Parathyroid adenoma (tissue), 2 donors: ENCODE measurements around the gene MAJIN.

Experiments used
- H2AFZ ChIP-seq: fragments of 300-600 bp; sonication (generic); one replicate; pipeline ENCODE4 v1.7.0; 2017; ENCODE audit warnings: antibody characterized with exemption, mild to moderate bottlenecking
- H3K27ac ChIP-seq: fragments of 300-600 bp; sonication (generic); one replicate; pipeline ENCODE4 v1.7.0; 2017
- H3K27me3 ChIP-seq: fragments of 300-600 bp; sonication (generic); one replicate; pipeline ENCODE4 v1.7.0; 2017; ENCODE audit warnings: low read length; ENCODE audit not compliant: control insufficient read depth, insufficient read depth
- H3K36me3 ChIP-seq: fragments of 300-600 bp; sonication (generic); one replicate; pipeline ENCODE4 v1.7.0; 2017; ENCODE audit warnings: low read length; ENCODE audit not compliant: control insufficient read depth, insufficient read depth
- H3K4me1 ChIP-seq: fragments of 300-600 bp; sonication (generic); one replicate; pipeline ENCODE4 v1.7.0; 2017; ENCODE audit warnings: control low read depth
- H3K4me2 ChIP-seq: fragments of 300-600 bp; sonication (generic); one replicate; pipeline ENCODE4 v1.7.0; 2017; ENCODE audit warnings: low read length
- H3K4me3 ChIP-seq: fragments of 300-600 bp; sonication (generic); one replicate; pipeline ENCODE4 v1.7.0; 2017; ENCODE audit warnings: low read depth, low read length
- H3K79me2 ChIP-seq: fragments of 300-600 bp; sonication (generic); one replicate; pipeline ENCODE4 v1.7.0; 2017; ENCODE audit warnings: control low read depth
- H3K9ac ChIP-seq: fragments of 300-600 bp; sonication (generic); one replicate; pipeline ENCODE4 v1.7.0; 2017; ENCODE audit warnings: mild to moderate bottlenecking
- H3K9me3 ChIP-seq: fragments of 300-600 bp; sonication (generic); one replicate; pipeline ENCODE4 v1.7.0; 2017; ENCODE audit warnings: low read length; ENCODE audit not compliant: control insufficient read depth
- TF ChIP-seq, protein P1 (sequence below): fragments of 300-600 bp; sonication (generic); IDR thresholded peaks from one replicate; pipeline ENCODE4 v1.7.0; 2017; ENCODE audit warnings: antibody characterized with exemption, mild to moderate bottlenecking
- donor health status: primary hyperparathyroidism.

Gene MAJIN

GRCh38 chr11:64931290-64931689 is 40.6 kb downstream of the MAJIN start:
- Histone ChIP-seq H3K36me3 (no peaks in the 10 kb centered on the region), H3K9me3 (no peaks in the 10 kb centered on the region), H3K9ac (no peak overlapping the region), H3K79me2 (no peaks in the 10 kb centered on the region), H3K27ac (no peak overlapping the region), H3K4me2 (no peak overlapping the region), H3K27me3 (no peaks in the 10 kb centered on the region), H3K4me1 (no peaks in the 10 kb centered on the region), H2AFZ (no peak overlapping the region), H3K4me3 (no peak overlapping the region)
- TF ChIP-seq, protein P1, sequence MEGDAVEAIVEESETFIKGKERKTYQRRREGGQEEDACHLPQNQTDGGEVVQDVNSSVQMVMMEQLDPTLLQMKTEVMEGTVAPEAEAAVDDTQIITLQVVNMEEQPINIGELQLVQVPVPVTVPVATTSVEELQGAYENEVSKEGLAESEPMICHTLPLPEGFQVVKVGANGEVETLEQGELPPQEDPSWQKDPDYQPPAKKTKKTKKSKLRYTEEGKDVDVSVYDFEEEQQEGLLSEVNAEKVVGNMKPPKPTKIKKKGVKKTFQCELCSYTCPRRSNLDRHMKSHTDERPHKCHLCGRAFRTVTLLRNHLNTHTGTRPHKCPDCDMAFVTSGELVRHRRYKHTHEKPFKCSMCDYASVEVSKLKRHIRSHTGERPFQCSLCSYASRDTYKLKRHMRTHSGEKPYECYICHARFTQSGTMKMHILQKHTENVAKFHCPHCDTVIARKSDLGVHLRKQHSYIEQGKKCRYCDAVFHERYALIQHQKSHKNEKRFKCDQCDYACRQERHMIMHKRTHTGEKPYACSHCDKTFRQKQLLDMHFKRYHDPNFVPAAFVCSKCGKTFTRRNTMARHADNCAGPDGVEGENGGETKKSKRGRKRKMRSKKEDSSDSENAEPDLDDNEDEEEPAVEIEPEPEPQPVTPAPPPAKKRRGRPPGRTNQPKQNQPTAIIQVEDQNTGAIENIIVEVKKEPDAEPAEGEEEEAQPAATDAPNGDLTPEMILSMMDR = no peak

DNA sequence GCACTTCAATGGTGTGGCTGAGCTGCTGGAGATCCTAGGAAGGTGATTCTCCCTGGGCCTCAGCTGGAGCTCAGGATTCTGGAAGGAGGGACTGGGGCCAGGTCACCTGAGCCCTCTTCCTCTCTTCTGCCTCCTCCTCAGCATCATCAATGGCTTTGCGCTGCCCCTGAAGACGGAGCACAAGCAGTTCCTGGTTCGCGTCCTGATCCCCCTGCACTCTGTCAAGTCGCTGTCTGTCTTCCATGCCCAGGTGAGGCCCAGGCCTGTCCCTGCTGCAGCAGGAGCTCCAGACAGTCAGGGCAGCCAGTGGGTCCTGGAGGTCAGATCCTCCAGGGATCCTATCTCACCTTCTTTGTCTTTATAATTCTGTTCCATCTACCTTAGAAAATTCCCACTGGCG is 41.6 kb downstream of the MAJIN start:
- no peak overlapping the region for H2AFZ ChIP-seq
- TF ChIP-seq, protein P1 = no peak
- no peak overlapping the region for H3K9ac ChIP-seq
- no peaks in the 10 kb centered on the region for H3K9me3 ChIP-seq
- no peaks in the 10 kb centered on the region for H3K4me1 ChIP-seq
- no peak overlapping the region for H3K4me2 ChIP-seq
- H3K27ac ChIP-seq = no peak overlapping the region
- H3K27me3 ChIP-seq = no peaks in the 10 kb centered on the region
- no peak overlapping the region for H3K4me3 ChIP-seq
- H3K79me2 ChIP-seq = no peaks in the 10 kb centered on the region
- no peaks in the 10 kb centered on the region for H3K36me3 ChIP-seq

GRCh38 chr11:64929625-64930024 is 42.3 kb downstream of the MAJIN start:
- H3K27me3 ChIP-seq = no peaks in the 10 kb centered on the region
- no peak overlapping the region for H3K4me2 ChIP-seq
- no peaks in the 10 kb centered on the region for H3K79me2 ChIP-seq
- no peaks in the 10 kb centered on the region for H3K9me3 ChIP-seq
- H3K27ac ChIP-seq = no peak overlapping the region
- H3K4me1 ChIP-seq = no peaks in the 10 kb centered on the region
- no peak overlapping the region for H3K9ac ChIP-seq
- H3K4me3 ChIP-seq = no peak overlapping the region
- H3K36me3 ChIP-seq = no peaks in the 10 kb centered on the region
- H2AFZ ChIP-seq = no peak overlapping the region
- TF ChIP-seq, protein P1 = no peak

- TF ChIP-seq, protein P1 = no peak
- H2AFZ ChIP-seq = no peak overlapping the region
- no peaks in the 10 kb centered on the region for H3K79me2 ChIP-seq
- H3K27me3 ChIP-seq = no peaks in the 10 kb centered on the region
- H3K9ac ChIP-seq = no peak overlapping the region
- no peaks in the 10 kb centered on the region for H3K4me1 ChIP-seq
- no peaks in the 10 kb centered on the region for H3K36me3 ChIP-seq
- H3K9me3 ChIP-seq = no peaks in the 10 kb centered on the region
- no peak overlapping the region for H3K4me2 ChIP-seq
- no peak overlapping the region for H3K27ac ChIP-seq
- no peak overlapping the region for H3K4me3 ChIP-seq
Measured at GRCh38 chr11:64928957-64929356, 43.0 kb downstream of the MAJIN start.

DNA sequence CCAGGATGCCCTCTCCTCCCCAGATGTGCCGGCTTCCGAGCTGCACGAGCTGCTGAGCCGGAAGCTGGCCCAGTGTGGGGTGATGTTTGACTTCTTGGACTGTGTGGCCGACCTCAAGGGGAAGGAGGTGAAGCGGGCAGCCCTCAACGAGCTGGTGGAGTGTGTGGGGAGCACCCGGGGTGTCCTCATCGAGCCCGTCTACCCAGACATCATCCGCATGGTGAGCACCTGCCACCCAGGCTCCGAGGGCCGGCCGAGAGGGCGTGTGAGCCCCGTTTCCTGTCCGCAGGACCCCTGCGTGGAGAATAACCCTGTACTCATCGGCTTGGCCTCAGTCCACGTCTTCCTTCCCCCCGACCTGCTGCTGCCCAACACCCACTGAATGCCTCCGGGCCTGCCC is 45.2 kb downstream of the MAJIN start:
- Histone ChIP-seq H3K79me2 (no peaks in the 10 kb centered on the region), H3K36me3 (no peaks in the 10 kb centered on the region), H3K4me3 (no peak overlapping the region), H3K9me3 (no peaks in the 10 kb centered on the region), H3K9ac (no peak overlapping the region), H2AFZ (no peak overlapping the region), H3K4me2 (no peak overlapping the region), H3K4me1 (peaks cover 2% of the 10 kb centered on the region), H3K27ac (no peak overlapping the region), H3K27me3 (no peaks in the 10 kb centered on the region)
- TF ChIP-seq, protein P1 = no peak
